ENCODE results near the gene TRMT5. TPM values are rescaled to one million over a fixed set of nuclear protein-coding genes. Genes with fewer than 3 reads are reported as not detected.

TRMT5 gene
- total RNA-seq, 1 donor from 2014 or later, result 19.8 TPM

- H3K9me3 Mint-ChIP-seq, result no peaks in the 10 kb centered on the region
- no peak overlapping the region for H3K27ac Mint-ChIP-seq
- peaks cover 25% of the 10 kb centered on the region for H3K4me1 Mint-ChIP-seq (ENCODE audit: unreplicated experiment)
- no peaks in the 10 kb centered on the region for H3K27me3 Mint-ChIP-seq
- peaks cover 20% of the 10 kb centered on the region for H3K36me3 Mint-ChIP-seq
- no peak overlapping the region for H3K4me3 Mint-ChIP-seq
- no peak for DNase-seq (ENCODE audit: extremely low spot score, unreplicated experiment)
- no peak for TF ChIP-seq CTCF (conservative IDR thresholded peaks at IDR 0.05)
These were observed 965 bp upstream of the TRMT5 start for GRCh38 chr14:60981633-60982455.

GRCh38 chr14:60977847-60978246 is 3.0 kb downstream of the TRMT5 start:
- Mint-ChIP-seq H3K36me3 (peaks cover 27% of the 10 kb centered on the region), H3K4me3 (no peak overlapping the region), H3K27ac (no peak overlapping the region), H3K4me1 (ENCODE audit: unreplicated experiment) (peaks cover 25% of the 10 kb centered on the region), H3K9me3 (no peaks in the 10 kb centered on the region), H3K27me3 (no peaks in the 10 kb centered on the region)
- TF ChIP-seq CTCF (conservative IDR thresholded peaks at IDR 0.05), result no peak
- DNase-seq (ENCODE audit: extremely low spot score, unreplicated experiment), result no peak

GRCh38 chr14:60975551-60975950 is 5.3 kb downstream of the TRMT5 start:
- peaks cover 30% of the 10 kb centered on the region for H3K36me3 Mint-ChIP-seq
- peaks cover 25% of the 10 kb centered on the region for H3K4me1 Mint-ChIP-seq (ENCODE audit: unreplicated experiment)
- no peak overlapping the region for H3K4me3 Mint-ChIP-seq
- H3K27ac Mint-ChIP-seq, result no peak overlapping the region
- H3K9me3 Mint-ChIP-seq, result no peaks in the 10 kb centered on the region
- TF ChIP-seq CTCF (conservative IDR thresholded peaks at IDR 0.05), result no peak
- H3K27me3 Mint-ChIP-seq, result no peaks in the 10 kb centered on the region
- no peak for DNase-seq (ENCODE audit: extremely low spot score, unreplicated experiment)

GRCh38 chr14:60974090-60974651 is 6.7 kb downstream of the TRMT5 start:
- H3K9me3 Mint-ChIP-seq, result no peaks in the 10 kb centered on the region
- H3K27me3 Mint-ChIP-seq, result no peaks in the 10 kb centered on the region
- no peak overlapping the region for H3K27ac Mint-ChIP-seq
- H3K4me1 Mint-ChIP-seq (ENCODE audit: unreplicated experiment), result peaks cover 12% of the 10 kb centered on the region
- no peak for TF ChIP-seq CTCF (conservative IDR thresholded peaks at IDR 0.05)
- peaks cover 26% of the 10 kb centered on the region for H3K36me3 Mint-ChIP-seq
- DNase-seq (ENCODE audit: extremely low spot score, unreplicated experiment), result no peak
- no peak overlapping the region for H3K4me3 Mint-ChIP-seq

- peaks cover 5% of the 10 kb centered on the region for H3K4me1 Mint-ChIP-seq (ENCODE audit: unreplicated experiment)
- no peak for TF ChIP-seq CTCF (conservative IDR thresholded peaks at IDR 0.05)
- peak overlapping the region; percentile 17 for H3K27ac Mint-ChIP-seq
These were observed 7.8 kb downstream of the TRMT5 start for GRCh38 chr14:60973070-60973469.

More at GRCh38 chr14:60973070-60973469, 7.8 kb downstream of the TRMT5 start:
- Mint-ChIP-seq H3K9me3 (no peaks in the 10 kb centered on the region), H3K4me3 (no peak overlapping the region), H3K27me3 (no peaks in the 10 kb centered on the region), H3K36me3 (peaks cover 21% of the 10 kb centered on the region)
- DNase-seq (ENCODE audit: extremely low spot score, unreplicated experiment), result no peak
